GM21390 (cell line): Measurements from ENCODE around the gene TMEM258.

Experiments used
- ATAC-seq: cut with Tn5 transposase; IDR thresholded peaks from one replicate; pipeline ENCODE4 v1.9.1; 2021; ENCODE audit not compliant: unreplicated experiment

The TMEM258 gene

GRCh38 chr11:61762223-61762615 lies 30.2 kb downstream of the TMEM258 start:
- ATAC-seq, result no peak

GRCh38 chr11:61761440-61762222 lies 30.8 kb downstream of the TMEM258 start:
- ATAC-seq, result no peak

GRCh38 chr11:61760946-61761345 lies 31.5 kb downstream of the TMEM258 start:
- no peak for ATAC-seq

GRCh38 chr11:61757213-61757862 lies 35.1 kb downstream of the TMEM258 start:
- ATAC-seq, result no peak

GRCh38 chr11:61756452-61757212 lies 35.8 kb downstream of the TMEM258 start:
- no peak for ATAC-seq

GRCh38 chr11:61756147-61756451 lies 36.3 kb downstream of the TMEM258 start:
- ATAC-seq, result no peak

- ATAC-seq, result no peak
Measured at GRCh38 chr11:61754534-61755482, 37.6 kb downstream of the TMEM258 start.

- no peak for ATAC-seq
Measured at GRCh38 chr11:61753672-61754071, 38.7 kb downstream of the TMEM258 start.

- ATAC-seq, result no peak
Measured at GRCh38 chr11:61752925-61753521, 39.4 kb downstream of the TMEM258 start.

- ATAC-seq, result peak; percentile 44
Measured at GRCh38 chr11:61752117-61752924, 40.1 kb downstream of the TMEM258 start, which contains the start of gene MYRF. TSS of gene MYRF (plus strand) at chr11:61752636. CDS start at chr11:61752745, 109 bp downstream.

- ATAC-seq, result no peak
Measured at GRCh38 chr11:61751384-61751783, 41.0 kb downstream of the TMEM258 start.

GRCh38 chr11:61750631-61751273 lies 41.6 kb downstream of the TMEM258 start:
- no peak for ATAC-seq

GRCh38 chr11:61749591-61750217 lies 42.7 kb downstream of the TMEM258 start:
- ATAC-seq, result no peak

GRCh38 chr11:61747967-61748285 lies 44.5 kb downstream of the TMEM258 start:
- ATAC-seq, result no peak

GRCh38 chr11:61747192-61747966 lies 45.0 kb downstream of the TMEM258 start:
- ATAC-seq, result peak; percentile 61

GRCh38 chr11:61746442-61747191 lies 45.8 kb downstream of the TMEM258 start:
- ATAC-seq, result no peak

GRCh38 chr11:61745781-61746441 lies 46.5 kb downstream of the TMEM258 start:
- ATAC-seq, result no peak
